Mucosa of descending colon (tissue), 3 donors: Measurements from ENCODE around the gene TOP2B. TPM values are rescaled to one million over a fixed set of nuclear protein-coding genes. Genes with fewer than 3 reads are reported as not detected.

ENCODE experiments used
- ATAC-seq: fragments of 200-7000 bp; cut with Tn5 transposase; one replicate; pipeline ENCODE4 v1.9.1; 2020; ENCODE audit warnings: mild to moderate bottlenecking, moderate library complexity
- DNase-seq, 3 donors: peaks; one replicate each; pipeline ENCODE4 v3.0.0-alpha.2; 2020
- H3K36me3 ChIP-seq: fragments of 200-600 bp; one replicate; pipeline ENCODE4 v1.8.0; 2021; ENCODE audit warnings: low read depth, mild to moderate bottlenecking
- H3K4me1 ChIP-seq: fragments of 200-600 bp; one replicate; pipeline ENCODE4 v1.8.0; 2021; ENCODE audit warnings: low read depth, mild to moderate bottlenecking
- H3K4me3 ChIP-seq: fragments of 200-600 bp; one replicate; pipeline ENCODE4 v1.8.0; 2021; ENCODE audit warnings: mild to moderate bottlenecking
- H3K9me3 ChIP-seq: fragments of 200-600 bp; one replicate; pipeline ENCODE4 v1.8.0; 2021; ENCODE audit warnings: mild to moderate bottlenecking
- intact Hi-C, 2 donors: fragments of 100-400 bp; cut with DNase I in 1 of 2; cut with micrococcal nuclease in 1 of 2; formaldehyde crosslinking; loops; one replicate each; pipeline versions ENCODE4 v1.11.0 to v1.11.1; 2022; cut with DNase I, micrococcal nuclease
- total RNA-seq, 3 donors: library from RNA; stranded (reverse); fragmentation: NEBNext Ultra II Directional in 2 of 3; extraction: Animal tissue kit (Norgen Biotek cat#: 25700) in 2 of 3; gene quantifications; one replicate each; pipeline versions ENCODE4 v1.2.1 to v1.2.4, GENCODE V29; 2021 to 2023
- TF ChIP-seq, protein P1 (sequence below): fragments of 200-600 bp; IDR thresholded peaks from one replicate; pipeline ENCODE4 v1.8.0; 2022; ENCODE audit warnings: antibody characterized with exemption, mild to moderate bottlenecking
- donor health status: DM: no; HTN: no; CAD: no; lungs with moderate emphysema.
- donor health status: DM: no; HTN: no; CAD: no.
- donor health status: DM: no; HTN: yes; CAD: no.

The TOP2B gene
- total RNA-seq, 3 donors from 2014 or later: 72.1 to 111 (median 91.6) TPM

DNA sequence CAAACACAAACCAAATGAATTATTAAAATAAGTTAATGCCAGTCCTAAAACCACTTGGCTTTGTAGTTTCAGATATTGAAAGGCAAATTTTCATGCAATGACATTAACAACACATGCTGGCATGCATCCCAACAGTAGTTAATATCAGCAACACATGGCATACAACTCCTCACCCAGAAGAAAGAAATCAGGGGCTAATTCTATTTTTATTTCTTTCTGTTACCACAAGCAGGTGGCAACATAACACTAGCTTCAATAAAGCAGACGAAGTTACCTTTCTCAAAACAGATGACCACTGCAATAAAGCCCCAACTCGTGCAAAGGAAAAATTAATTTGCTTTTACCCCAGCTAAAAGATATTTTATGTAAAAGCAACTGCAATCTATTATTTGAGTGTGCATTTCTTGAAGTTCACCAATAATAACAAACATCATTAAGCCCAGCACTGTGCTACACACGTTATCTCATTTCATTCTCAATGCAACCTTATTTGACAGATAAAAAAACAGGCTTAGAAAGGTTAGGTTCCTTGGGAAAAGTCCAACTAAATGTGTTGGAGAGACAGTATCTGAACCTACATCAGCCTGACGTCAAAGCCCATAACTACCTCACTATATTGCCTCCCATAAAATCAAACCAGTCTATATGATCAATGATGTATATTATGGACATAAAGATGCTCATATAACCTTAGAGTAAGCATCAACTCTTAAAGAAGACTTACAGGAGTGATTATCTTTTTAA, 2.8 kb downstream of the TOP2B start:
- no peaks in the 10 kb centered on the region for H3K36me3 ChIP-seq
- no peak for ATAC-seq
- TF ChIP-seq, protein P1, sequence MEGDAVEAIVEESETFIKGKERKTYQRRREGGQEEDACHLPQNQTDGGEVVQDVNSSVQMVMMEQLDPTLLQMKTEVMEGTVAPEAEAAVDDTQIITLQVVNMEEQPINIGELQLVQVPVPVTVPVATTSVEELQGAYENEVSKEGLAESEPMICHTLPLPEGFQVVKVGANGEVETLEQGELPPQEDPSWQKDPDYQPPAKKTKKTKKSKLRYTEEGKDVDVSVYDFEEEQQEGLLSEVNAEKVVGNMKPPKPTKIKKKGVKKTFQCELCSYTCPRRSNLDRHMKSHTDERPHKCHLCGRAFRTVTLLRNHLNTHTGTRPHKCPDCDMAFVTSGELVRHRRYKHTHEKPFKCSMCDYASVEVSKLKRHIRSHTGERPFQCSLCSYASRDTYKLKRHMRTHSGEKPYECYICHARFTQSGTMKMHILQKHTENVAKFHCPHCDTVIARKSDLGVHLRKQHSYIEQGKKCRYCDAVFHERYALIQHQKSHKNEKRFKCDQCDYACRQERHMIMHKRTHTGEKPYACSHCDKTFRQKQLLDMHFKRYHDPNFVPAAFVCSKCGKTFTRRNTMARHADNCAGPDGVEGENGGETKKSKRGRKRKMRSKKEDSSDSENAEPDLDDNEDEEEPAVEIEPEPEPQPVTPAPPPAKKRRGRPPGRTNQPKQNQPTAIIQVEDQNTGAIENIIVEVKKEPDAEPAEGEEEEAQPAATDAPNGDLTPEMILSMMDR: no peak
- no peak for DNase-seq
- peaks cover 14% of the 10 kb centered on the region for H3K4me1 ChIP-seq
- intact Hi-C loops: no loop called here
- no peaks in the 10 kb centered on the region for H3K9me3 ChIP-seq
- H3K4me3 ChIP-seq: no peak overlapping the region

DNA sequence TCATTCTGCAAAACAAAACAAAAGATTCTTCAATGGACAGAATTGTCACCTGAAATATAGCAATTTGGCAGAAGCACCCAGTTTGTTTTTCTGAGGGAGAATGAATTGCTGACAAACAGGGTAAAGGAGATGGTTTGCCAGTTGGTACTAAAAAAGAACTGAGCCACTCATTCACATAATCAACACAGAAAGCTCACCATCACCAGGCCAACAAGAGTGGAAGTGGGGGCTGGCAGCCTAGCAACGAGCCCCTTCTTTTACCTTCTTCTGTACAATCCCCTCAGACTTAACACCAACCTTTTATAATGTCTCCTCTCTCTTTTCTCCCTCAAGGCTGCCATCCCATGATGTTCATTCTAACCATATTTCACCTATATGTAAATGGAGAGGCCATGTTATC, 5.9 kb downstream of the TOP2B start:
- no peaks in the 10 kb centered on the region for H3K36me3 ChIP-seq
- ATAC-seq: no peak
- no peak for DNase-seq
- H3K9me3 ChIP-seq: no peaks in the 10 kb centered on the region
- H3K4me1 ChIP-seq: peaks cover 24% of the 10 kb centered on the region
- intact Hi-C loops: no loop called here
- H3K4me3 ChIP-seq: no peak overlapping the region
- TF ChIP-seq, protein P1: no peak

DNA sequence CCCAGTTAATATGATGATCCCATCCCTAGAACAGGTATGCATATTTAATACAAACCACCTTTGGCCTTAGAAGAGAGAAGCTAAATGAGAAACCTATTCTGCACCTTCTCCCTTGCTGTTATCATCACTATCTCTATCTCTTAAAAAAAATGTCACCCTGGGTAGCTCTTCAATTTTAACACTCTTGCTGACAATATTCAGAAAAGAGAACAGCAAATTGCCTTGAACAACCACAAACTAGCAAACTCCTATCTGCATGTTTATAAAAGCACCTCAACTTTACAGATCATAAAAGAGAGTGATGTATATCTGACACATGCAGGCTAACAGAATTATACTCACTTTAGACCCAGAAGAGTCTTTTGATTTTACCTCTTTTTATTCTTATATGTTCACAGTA, 7.4 kb downstream of the TOP2B start:
- H3K4me1 ChIP-seq: peaks cover 18% of the 10 kb centered on the region
- no peaks in the 10 kb centered on the region for H3K9me3 ChIP-seq
- DNase-seq (no peak), ATAC-seq (no peak)
- H3K4me3 ChIP-seq: no peak overlapping the region
- TF ChIP-seq, protein P1: no peak
- intact Hi-C loops: no loop called here
- no peaks in the 10 kb centered on the region for H3K36me3 ChIP-seq

DNA sequence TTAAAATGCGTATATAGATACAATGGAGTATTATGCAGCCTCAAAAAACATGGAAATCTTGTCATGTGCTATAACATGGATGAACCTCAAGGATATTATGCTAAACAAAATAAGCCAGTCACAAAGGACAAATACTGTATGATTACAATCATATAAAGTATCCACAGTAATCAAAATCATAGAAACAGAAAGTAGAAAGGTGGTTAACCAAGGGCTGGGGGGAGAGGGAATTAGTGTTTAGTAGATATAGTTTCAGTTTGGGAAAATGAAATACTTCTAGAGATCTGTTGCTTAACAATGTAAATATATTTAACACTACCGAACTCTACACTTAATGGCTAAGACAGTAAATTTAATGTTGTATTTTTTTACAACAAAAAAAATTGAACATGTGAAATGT, 9.0 kb downstream of the TOP2B start:
- no peak for ATAC-seq
- Histone ChIP-seq H3K9me3 (no peaks in the 10 kb centered on the region), H3K36me3 (no peaks in the 10 kb centered on the region), H3K4me3 (no peak overlapping the region), H3K4me1 (peaks cover 10% of the 10 kb centered on the region)
- DNase-seq: no peak
- TF ChIP-seq, protein P1: no peak
- intact Hi-C loops: no loop called here

DNA sequence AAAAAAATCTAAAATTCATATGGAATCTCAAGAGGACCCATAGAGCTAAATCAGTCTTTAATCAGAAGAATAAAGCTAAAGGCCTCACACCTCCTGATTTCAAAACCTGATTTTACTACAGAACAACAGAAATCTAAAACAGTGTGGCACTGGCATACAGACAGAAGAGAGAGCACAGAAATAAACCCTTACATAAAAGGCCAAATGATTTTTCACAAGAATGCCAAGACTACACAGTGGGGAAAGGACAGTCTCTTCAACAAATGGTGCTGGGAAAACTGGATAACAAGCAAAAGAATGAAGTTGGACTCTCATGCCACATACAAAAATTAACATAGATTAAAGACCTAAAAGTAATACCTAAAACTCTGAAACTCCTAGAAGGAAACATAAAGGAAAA, 10.1 kb downstream of the TOP2B start:
- intact Hi-C loops: no loop called here
- ATAC-seq: no peak
- H3K4me1 ChIP-seq: peaks cover 10% of the 10 kb centered on the region

More for the DNA sequence above, 10.1 kb downstream of the TOP2B start:
- H3K9me3 ChIP-seq: peaks cover 5% of the 10 kb centered on the region
- no peaks in the 10 kb centered on the region for H3K36me3 ChIP-seq
- no peak for DNase-seq
- TF ChIP-seq, protein P1: no peak
- no peak overlapping the region for H3K4me3 ChIP-seq
